GM20431 (cell line): ENCODE results near the gene MORC2.

Source experiments
- in situ Hi-C: fragments of 300-500 bp; cut with MseI, MboI; formaldehyde crosslinking; loops from one replicate; pipeline ENCODE4 v1.15.0; 2020; ENCODE audit warnings: low sequenced_read_pairs; ENCODE audit not compliant: unreplicated experiment

MORC2 gene

GRCh38 chr22:30925667-30926066 lies 42.9 kb downstream of the MORC2 start:
- in situ Hi-C loops = no loop called here

DNA sequence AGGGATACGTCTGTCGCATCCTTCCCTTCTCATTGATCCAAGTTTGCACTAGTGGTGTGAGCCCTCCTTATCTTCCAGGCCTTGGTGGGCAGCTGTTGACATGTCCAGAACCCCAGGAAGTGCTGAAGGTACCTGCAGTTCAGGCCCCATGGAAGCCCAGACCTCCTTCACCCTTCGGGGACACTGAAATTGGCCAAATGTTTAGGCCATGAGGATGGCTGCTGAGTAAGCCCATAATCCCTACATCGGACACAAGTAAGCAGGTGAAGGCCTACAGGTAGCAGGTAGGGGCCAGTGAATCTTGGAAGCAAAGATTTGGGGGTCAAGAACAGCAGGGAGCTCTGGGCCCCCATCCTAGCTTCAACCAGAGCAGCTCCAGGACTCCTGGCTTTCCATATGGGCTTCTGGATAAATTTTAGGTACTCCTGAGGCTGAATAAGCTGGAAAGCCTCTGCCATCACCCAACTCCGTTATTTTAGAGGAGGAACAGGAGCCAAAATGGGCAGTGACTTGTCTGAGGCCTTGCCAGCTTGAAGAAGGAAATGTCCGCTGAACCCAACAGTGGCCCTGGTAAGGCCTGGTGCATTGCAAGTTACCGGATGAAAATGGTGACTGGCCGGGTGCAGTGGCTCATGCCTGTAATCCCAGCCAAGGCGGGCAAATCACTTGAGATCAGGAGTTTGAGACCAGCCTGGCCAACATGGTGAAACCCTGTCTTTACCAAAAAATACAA lies 45.2 kb downstream of the MORC2 start:
- in situ Hi-C loops = no loop called here

DNA sequence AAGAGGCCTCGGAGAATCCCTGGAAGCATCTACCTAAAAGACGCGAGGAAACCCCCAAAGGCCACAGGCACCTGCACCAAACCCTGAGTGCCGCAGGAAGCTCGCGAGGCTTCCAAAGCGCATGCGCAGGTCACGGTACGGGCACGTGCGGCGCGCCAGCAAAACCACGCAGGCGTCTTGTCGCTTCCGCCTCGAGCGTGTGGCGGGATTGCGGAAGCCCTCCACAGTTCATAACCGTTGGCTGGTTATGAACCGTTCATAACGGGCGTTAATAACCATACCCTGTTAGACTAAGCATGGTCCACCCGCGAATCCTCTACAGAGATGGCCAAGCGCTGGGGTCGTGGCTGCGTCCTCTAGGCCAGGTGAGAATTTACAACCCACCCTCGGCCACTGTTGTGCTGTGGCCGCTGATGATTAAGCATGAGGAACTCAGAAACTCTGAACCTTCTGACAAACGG lies 46.4 kb downstream of the MORC2 start:
- in situ Hi-C loops = no loop called here

GRCh38 chr22:30921108-30921507 lies 47.5 kb downstream of the MORC2 start:
- in situ Hi-C loops = no loop called here

DNA sequence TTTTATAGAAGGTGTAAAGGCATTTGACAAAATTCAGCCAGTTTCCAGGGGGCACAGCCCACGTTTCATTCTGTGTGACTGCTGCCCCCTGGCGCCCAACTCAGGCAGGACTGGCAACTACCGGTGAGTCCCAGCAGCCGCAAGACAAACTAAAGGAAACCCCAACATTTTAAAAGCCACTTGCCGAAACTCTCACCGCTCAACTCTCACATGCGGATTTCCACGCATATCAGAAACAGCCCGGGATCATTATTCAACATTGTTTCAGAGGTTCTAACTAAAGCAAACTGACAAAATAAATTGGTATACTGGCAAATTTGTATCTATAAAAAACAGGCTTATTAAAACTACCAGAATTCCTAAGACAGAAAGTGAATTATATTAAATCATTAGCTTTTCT lies 48.2 kb downstream of the MORC2 start:
- in situ Hi-C loops = no loop called here

- in situ Hi-C loops = loop anchor here (10.0 kb wide), 1 partner anchor 155 kb away; no protein-coding TSS in a partner anchor
These were observed 48.6 kb downstream of the MORC2 start for GRCh38 chr22:30919973-30920372.

GRCh38 chr22:30918761-30919160 lies 49.8 kb downstream of the MORC2 start:
- in situ Hi-C loops = loop anchor here (10.0 kb wide), 1 partner anchor 154 kb away; no protein-coding TSS in a partner anchor

GRCh38 chr22:30910358-30910757 lies 58.2 kb downstream of the MORC2 start:
- in situ Hi-C loops = loop anchor here (10.0 kb wide), 1 partner anchor 146 kb away; no protein-coding TSS in a partner anchor

GRCh38 chr22:30909306-30909705 lies 59.3 kb downstream of the MORC2 start:
- in situ Hi-C loops = no loop called here

DNA sequence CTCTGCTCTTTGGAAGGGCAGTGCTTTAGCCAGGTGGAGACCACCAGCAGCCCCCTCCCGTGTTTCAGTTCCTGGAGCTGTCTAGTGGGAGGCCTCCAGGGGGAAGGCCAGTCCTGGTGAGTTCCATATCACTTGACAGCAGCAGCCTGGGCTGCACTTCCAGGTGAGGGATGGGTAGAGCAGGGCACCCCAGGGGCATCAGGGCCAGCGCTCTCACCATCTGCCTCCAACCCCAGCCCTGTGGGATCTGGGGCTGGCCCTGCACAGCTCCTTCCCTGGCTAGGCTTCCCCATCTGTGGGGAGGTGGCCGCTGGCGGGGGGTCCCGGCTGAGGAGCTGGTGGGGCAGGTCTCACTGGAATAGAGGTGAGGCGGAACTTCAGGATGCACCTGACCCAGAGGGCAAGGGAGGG lies 60.5 kb downstream of the MORC2 start:
- in situ Hi-C loops = no loop called here

DNA sequence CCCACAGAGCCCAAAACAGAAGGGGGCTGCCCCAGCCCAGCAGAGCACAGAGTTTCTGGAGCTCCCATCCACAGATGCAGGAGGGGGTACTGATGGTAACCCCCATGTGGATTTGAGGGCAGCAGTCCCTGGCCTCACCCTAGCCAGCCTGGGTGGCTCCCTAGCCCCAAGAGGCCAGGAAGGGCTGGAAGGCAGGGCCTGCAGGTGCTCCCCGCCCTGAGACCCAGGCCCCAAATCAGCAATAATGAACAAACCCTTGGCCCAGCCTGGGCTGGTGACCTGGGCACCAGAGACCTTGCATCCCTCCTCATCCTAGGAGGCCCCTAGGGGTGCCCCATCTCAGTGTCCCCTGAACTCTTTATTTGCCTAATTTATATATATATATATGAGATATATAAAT lies 61.6 kb downstream of the MORC2 start:
- in situ Hi-C loops = no loop called here

DNA sequence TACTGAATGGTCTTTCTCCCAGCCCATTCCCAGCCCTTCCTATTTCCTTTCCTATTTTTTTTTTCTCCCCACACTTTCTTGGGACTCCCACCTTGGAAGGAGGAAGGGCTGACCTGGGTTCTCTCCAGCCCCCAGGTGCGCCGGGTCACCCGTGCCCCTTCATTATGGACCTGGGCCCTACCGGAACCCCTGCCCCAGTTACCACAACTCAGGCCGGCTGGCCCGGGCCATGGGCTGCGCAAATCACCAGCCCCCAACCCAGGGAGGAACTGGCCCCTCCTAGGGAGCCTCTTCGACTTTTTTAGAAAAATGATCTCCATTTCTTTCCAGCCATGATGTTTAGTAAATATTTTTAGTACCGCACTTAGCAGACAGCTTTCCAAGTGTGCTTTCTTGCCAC lies 62.2 kb downstream of the MORC2 start:
- in situ Hi-C loops = no loop called here

DNA sequence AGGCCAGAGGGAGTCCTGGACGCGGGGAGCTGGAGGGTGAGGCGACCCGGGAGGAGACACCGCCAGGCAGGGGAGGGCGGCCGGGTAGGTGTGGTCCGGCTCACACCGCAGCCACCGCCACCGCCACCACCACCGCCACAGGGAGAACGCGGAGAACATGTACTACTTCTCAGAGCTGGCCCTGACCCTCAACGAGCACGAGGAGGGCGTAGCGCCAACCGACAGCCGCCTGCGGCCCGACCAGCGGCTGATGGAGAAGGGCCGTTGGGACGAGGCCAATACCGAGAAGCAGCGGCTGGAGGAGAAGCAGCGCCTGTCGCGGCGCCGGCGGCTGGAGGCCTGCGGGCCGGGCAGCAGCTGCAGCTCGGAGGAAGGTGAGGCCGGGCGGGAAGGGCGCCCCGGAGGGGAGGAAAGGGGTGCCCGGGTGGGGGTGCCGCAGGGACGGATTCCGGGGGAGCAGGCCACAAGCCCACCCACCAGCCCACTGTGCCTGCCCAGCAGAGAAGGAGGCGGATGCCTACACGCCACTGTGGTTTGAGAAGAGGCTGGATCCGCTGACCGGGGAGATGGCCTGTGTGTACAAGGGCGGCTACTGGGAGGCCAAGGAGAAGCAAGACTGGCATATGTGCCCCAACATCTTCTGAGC lies 62.8 kb downstream of the MORC2 start:
- in situ Hi-C loops = no loop called here

DNA sequence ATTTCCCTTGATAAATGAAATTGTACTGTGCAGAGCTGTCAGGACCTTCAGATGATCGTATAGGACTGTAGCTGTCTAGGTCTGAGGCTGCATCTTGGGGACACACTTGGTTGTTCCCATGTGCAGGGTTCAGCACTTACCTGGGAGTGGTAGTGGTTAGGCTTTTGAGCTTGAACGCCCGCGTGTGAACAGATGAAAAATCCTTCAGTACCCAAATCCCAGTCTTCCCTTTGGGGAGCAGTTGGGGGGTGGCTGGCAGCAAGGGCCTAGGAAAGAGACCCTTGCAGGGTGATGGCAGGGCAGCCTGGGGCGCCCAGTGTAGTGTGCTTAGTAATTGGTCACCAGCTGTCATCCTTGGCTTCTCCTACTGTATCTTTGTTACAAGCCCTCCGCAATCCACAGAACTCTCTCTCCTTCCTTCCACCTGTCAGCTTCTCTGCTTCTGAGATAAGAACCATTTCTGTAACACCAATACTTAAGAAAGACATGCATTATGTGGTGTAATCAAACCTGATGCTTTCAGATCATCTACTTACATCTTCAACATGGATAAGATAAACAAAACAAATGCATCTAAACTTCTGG lies 64.6 kb downstream of the MORC2 start:
- in situ Hi-C loops = no loop called here

DNA sequence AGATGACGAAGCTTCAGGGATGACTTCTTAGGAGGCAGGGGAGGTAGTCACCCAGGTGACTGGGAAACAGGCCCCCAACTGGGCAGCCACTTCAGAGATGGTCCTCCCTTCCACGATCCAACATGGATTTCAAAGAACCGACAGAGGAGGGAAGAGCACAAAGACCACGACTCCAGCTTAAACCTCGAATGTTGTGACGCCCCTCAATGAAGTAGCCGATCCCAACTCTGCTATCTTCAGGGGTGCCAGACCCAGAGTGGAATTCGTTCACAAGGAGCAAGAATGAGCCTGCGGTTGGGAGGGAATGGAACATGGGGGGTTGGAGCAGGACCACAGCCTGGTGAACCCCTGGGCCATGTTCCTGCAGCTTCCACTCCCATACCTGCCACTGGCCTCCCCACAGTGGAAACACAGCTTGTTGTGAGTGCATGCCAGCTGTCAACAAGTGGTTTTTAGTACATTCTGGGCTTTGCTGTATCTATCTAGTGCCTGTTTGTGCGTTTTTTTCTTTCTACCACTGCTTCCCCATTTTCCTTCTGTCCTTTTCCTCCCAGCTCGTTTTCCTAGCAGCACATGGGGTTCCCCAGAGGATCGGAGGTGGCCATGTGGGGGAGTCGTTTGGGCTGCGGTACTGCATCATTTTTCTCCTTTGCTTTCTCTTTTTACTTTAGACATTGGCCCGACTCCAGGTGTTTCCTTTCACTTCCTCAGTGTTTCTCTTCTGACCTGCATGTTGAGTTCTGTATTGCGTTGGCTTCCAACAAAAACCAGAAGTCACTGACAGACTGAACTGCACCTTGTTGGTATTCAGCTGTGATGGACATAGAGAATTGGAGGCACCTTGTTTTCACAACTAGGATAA lies 65.8 kb downstream of the MORC2 start:
- in situ Hi-C loops = no loop called here

GRCh38 chr22:30894371-30894740 lies 74.2 kb downstream of the MORC2 start:
- in situ Hi-C loops = loop anchor here (25.0 kb wide), 1 partner anchor 257 kb away; the partner anchor contains the start of gene SLC35E4

- in situ Hi-C loops = loop anchor here (25.0 kb wide), 1 partner anchor 256 kb away; the partner anchor contains the start of gene SLC35E4
These were observed 74.9 kb downstream of the MORC2 start for GRCh38 chr22:30893434-30894370.

- in situ Hi-C loops = loop anchor here (25.0 kb wide), 1 partner anchor 255 kb away; the partner anchor contains the start of gene SLC35E4
These were observed 75.8 kb downstream of the MORC2 start for GRCh38 chr22:30892731-30893221.

DNA sequence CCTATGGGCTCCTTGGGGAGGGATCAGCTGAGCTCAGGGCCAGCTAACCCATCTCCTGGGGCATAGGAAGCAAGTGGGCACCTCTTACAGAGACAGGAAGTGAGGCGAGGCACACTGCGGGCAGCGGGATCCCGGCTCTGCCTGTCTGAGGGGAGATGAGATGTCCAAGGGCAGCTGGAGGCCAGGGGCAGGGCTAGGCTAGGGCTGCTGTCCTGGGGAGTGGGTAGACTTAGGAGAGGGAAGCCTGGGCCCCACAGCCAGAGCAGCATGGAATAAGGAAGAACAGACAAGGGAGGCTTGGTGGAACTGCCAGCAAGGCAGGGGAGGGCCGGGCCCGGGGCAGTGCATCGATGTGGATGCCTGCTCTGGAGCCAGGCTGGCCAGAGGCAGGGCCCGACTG lies 76.3 kb downstream of the MORC2 start:
- in situ Hi-C loops = loop anchor here (25.0 kb wide), 1 partner anchor 255 kb away; the partner anchor contains the start of gene SLC35E4
